ENCODE measurements around the gene PET100.

The PET100 gene, protein sequence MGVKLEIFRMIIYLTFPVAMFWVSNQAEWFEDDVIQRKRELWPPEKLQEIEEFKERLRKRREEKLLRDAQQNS

DNA sequence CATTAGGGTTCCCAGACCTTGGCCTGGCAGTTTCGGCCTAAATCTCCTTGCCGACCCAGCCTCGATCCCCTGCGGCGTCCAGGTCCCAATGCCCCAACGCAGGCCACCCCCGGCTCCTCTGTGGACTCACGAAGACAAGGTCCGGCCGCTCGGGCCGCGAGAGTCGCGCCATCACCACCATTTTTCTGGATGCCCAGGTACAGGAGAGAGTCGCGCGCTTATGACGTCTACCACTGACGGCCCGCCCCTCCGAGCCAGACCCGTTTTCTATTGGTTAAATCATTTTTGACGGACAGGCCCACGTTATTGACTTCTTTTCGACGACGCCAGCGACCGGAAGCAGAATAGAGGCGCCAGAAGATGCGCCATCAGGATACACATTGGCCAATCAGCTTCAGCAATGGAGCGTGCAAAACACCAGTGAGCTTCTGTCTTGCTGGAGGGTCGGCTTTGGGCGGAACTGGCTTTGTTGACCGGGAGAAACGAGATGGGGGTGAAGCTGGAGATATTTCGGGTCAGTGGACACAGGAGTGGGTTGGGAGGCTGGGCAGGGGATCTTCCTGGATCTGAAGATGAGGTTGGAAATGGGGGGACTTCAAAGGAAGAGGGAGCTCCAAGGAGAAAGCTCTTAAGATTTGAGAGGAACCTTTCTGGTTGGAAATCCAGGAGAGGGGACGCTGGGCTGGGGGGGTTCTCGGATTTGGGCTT is at the start of gene PET100, which contains the start of gene XAB2:
Gene PET100 (plus strand): TSS at position 447 of the 708 bp plus-strand sequence. CDS start 41 bp downstream, at position 488.
Gene XAB2 (minus strand): TSS at position 199 of the 708 bp plus-strand sequence. CDS start 18 bp downstream, at position 181.
- in situ Hi-C loops (cut with HindIII; ENCODE audit: low sequenced_read_pairs) = no loop called here

DNA sequence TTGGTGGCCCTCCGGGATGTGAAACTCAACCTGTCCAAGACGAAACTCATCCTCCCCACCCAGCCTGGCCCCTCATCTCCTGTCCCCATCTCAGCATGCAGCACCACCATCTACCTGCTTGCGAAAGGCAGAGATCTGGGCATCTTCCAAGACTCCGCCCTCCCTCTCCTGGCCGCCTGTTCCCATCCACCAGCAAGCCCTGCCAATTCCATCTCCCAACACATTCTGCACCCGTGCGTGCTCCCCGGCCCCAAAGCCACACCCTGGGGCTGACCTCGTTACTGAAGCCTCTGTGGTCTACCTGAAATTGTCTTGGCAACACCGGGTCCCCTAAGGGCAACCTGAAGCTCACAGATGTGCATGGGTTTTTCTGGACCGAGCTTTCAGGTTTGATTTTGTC is 47.1 kb upstream of the PET100 start:
- in situ Hi-C loops (cut with HindIII; ENCODE audit: low sequenced_read_pairs) = no loop called here

DNA sequence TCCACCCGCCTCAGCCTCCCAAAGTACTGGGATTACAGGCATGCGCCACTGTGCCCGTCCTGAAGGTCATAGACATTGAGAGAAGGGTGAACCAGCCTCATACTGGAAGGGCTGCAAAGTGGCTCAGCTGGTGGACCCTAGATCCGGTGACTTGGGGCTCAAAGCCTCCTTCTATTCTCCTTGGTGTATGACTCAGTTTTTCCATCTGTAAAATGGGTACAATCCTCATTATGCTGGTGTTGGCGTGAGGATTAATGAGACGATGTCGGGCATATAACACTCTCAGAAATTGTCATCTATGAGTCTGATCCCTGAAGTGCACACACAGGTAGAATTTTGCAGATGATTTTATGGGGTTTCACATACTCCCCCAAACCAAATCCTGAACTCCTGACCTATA is 39.8 kb upstream of the PET100 start:
- in situ Hi-C loops (cut with HindIII; ENCODE audit: low sequenced_read_pairs) = no loop called here

DNA sequence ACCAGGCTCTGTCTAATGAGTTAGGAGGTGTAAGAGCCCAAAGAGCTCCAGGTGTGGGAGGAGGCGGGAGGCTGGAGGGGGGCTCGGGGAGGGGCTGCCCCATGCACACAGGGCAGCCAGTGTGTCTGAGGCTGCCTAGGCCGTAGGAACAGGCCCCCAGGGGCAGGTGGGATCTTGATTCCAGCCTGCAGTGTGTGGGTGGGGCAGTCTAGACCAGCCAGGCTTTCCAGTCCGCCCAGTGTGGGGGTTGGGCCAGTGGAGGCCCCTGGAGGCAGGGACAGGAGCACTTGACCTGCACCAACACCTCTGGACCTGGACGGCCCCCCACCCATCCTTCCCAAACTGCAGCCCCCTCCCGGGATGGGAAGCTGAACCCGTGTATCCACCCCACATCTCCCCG is 39.3 kb upstream of the PET100 start:
- in situ Hi-C loops (cut with HindIII; ENCODE audit: low sequenced_read_pairs) = no loop called here

DNA sequence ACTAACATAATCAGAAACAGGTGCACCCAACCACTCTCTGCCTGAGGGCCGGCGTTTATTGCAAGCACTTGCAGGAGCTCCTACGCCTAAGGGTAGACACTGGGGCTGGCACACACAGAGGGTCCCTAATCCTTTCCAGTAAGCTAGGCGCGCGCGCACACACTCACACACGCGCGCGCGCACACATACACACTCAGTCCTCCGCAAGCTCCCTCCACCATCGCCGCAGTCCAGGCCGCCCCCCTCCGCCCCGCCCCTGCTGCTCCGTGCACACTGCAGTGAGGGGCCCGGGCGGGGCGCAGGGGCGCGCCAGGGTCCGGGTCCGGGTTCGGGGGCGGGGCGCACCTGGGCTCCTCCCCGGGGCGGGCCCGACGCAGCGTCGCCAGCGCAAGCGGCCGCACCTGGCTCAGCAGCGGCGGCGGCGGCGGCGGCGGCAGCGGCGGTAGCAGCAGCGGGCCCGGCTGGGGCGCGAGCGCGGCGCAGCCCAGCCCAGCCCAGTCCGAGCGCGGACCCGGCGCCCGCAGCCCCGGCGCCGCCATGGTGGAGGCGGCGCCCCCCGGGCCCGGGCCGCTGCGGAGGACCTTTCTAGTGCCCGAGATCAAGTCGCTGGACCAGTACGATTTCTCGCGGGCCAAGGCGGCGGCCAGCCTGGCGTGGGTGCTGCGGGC is 34.0 kb upstream of the PET100 start, which contains the start of gene CAMSAP3:
Gene CAMSAP3 (plus strand): TSS at position 398 of the 668 bp plus-strand sequence. CDS start 140 bp downstream, at position 538.
- in situ Hi-C loops (cut with HindIII; ENCODE audit: low sequenced_read_pairs) = no loop called here

DNA sequence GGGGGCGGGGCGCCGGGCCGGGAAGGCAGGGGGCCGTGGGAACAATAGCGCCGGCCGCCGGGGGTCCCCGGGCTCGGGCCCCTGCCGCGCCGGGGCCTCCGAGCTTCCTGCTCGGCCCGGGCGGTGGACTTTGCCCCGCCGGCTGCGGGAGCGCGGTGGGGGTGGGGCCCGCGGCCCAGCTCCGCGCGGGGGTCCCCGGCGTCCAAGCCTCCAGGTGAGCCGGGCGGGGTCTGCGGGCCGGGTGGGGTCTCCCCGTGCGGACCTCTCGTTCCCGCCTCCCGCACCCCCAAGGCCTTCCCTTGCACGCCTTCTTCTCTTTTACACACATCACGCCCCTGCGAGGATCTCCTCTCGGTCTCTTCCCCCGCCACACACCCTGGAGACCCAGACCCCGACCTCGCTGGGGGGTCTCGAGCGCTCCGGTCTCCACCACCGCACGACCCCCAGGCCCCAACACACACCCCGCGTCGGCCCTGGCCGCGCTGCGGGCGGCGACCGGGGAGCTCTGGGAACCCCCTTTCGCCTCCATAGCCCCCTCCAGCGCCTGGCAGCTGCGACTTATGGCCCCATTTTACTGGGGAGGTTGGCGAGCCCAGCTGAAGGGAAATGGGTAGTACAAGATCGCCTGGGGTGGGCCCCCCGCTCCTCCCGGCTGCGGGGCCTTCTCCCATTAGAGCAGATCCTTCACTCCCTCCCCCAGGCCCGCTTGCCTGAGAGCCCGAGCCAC is 33.2 kb upstream of the PET100 start:
- in situ Hi-C loops (cut with HindIII; ENCODE audit: low sequenced_read_pairs) = no loop called here

DNA sequence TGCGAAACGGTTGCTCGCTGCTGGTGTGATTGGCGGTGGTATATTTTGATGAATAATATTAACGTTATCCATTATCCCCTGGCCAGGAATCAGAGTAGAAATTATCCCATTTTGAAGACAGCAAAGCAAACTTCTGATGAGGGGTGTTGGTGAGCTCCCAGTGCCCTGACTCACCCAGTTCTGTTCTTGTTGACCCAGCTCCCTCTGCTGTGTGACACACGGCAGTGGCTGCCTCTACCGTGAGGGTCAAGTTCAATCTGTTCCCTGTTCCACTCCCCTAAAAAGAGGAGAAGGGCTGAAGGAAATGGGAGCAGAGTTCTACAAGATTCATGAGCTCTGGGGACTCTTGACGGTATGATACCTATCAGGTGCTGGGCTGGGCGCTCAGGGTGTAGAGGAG is 31.9 kb upstream of the PET100 start:
- in situ Hi-C loops (cut with HindIII; ENCODE audit: low sequenced_read_pairs) = no loop called here

DNA sequence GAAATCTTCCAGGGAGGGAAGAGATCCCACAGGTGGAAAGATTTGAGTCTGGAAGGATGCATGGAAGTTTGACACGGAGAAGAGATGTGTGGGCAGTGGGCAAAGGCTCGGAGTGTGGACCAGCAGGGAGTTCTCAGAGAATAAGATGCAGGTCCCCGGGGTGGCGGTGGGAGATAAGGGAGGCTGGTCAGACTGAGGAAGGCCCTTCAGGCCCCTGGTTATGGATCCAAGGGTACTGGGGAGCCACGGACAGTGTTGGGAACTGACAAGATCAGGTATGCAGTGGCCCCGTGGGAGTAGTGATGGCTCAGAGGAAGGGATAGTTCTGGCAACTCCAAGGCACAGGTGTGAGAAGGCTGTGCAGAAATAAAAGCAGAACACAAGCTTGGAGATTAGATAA is 31.4 kb upstream of the PET100 start:
- in situ Hi-C loops (cut with HindIII; ENCODE audit: low sequenced_read_pairs) = no loop called here

DNA sequence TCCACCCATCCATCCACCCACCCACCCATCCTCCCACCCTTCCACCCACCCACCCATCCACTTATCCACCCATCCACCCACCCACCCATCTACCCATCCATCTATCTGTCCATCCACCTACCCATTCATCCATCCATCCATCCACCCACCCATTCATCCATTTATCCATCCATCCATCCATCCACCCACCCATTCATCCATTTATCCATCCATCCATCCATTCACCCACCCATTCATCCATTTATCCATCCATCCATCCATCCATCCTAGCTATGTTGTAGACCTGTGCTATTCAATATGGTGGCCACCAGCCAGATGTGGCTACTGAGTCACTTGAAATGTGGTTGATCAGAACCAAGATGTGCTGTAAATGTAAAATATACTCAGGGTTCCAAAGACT is 28.9 kb upstream of the PET100 start:
- in situ Hi-C loops (cut with HindIII; ENCODE audit: low sequenced_read_pairs) = no loop called here

DNA sequence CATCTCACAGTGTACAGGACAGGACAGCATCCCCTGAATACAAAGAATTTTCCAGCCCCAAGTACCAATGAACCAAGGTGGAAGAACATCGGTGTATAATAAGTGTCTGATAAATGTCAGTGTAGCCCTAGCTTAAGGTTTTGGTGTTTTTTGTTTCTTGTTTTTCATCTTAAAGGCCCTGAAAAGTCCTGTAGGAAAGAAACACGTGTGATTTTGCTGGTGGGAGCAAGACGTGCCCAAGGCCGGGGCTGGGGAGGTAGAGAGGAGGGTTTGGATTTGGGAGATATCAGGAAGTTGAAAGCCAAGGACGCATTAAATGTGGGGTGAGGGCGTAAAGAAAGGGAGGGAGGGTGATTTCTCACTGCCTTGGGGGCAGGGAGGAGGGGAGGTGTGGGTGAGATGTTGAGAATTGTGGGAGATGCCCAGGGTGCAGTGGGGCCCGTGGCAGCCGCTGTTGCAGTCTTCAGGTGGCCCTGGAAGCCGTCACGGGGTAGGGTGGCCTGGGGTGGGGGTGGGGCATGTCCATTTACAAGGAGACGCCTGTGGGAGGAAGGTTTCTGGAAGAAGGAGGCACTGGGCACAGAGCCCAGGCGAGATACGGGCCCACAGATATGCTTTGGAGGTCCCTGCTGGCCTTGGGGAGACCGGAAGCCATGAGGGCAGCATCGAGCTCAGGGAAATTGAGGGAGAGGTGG is 27.2 kb upstream of the PET100 start:
- in situ Hi-C loops (cut with HindIII; ENCODE audit: low sequenced_read_pairs) = no loop called here

DNA sequence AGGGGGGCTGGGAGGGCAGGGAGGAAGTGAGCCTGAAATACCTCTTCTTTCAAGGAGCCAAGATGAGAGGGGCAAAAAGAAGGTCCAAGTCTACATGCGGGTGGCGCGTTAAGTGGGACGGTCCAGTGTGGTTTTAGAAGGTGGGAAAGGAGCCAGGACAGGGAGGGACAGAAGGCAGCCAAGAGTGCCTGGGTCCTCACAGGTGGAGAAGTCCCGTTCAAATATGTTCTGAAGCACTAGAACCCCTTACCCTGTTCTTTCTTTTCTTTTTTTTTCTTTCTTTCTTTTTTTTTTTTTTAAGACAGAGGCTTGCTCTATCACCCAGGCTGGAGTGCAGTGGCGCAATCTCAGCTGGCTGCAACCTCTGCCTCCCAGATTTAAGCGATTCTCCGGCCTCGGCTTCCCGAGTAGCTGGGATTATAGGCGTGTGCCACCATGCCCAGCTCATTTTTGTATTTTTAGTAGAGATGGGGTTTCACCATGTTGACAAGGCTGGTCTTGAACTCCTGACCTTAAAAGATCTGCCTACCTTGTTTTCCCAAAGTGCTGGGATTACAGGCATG is 26.6 kb upstream of the PET100 start:
- in situ Hi-C loops (cut with HindIII; ENCODE audit: low sequenced_read_pairs) = no loop called here

DNA sequence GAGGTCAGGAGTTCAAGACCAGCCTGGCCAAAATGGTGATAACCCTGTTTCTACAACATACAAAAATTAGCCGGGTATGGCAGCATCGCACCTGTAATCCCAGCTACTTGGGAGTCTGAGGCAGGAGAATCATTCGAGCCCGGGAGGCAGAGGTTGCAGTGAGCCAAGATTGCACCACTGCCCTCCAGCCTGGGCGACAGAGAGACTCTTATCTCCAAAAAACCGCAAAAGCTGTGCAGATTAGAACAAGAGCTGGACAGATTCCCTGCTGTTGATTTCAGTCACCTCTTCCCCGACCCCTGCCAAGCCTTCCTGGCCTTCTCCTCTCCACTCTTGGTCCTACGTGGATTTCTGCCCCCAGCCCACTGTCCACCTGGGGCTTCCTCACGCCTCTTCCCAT is 25.7 kb upstream of the PET100 start:
- in situ Hi-C loops (cut with HindIII; ENCODE audit: low sequenced_read_pairs) = no loop called here

DNA sequence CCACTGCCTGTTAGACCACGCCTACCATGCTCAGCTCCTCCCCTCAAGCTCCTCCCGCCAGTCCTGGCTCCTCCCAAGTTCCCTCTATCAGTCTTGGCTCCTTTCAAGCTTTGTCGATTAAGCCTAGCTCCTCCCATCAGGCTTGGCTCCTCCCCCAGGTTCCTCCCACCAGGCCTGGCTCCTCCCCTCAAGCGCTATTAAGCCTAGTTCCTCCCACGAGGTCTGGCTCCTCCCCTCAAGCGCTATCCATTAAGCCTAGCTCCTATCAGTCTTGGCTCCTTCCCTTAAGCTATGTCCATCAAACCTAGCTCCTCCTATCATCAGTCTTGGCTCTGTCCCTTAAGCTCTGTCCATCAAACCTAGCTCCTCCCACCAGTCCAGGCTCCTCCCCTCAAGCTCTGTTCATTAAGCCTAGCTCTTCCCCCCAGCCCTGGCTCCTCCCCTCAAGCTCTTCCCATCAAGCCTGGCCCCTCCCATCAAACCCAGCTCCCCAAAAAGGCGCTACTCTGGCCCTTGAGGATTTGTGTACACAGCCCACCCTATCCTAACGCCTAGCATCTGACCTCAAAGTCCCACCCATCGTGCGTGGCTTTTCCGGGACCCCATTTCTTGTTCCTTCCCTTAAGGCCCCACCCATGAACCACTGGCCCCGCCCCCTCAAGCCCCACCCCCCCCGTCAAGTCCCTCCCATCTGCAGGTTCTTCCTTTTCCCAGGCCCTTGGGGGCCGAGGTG is 23.9 kb upstream of the PET100 start:
- in situ Hi-C loops (cut with HindIII; ENCODE audit: low sequenced_read_pairs) = no loop called here

DNA sequence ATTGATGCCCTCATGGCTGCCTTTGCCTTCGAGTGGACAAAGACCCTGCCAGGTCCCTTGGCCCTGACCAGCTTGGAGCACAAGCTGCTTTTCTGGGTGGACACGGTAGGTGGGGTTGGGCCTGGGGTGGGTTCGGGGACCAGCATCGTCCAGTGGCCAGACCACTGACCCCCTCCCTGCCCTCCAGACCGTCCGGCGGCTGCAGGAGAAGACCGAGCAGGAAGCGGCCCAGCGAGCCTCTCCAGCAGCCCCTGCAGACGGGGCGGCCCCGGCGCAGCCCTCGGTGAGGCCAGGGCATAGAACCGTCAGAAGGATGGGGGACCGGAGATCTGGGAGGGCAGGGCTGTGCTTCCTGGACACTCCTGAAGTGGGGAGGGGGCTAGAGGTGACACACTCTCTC is 23.3 kb upstream of the PET100 start:
- in situ Hi-C loops (cut with HindIII; ENCODE audit: low sequenced_read_pairs) = no loop called here

DNA sequence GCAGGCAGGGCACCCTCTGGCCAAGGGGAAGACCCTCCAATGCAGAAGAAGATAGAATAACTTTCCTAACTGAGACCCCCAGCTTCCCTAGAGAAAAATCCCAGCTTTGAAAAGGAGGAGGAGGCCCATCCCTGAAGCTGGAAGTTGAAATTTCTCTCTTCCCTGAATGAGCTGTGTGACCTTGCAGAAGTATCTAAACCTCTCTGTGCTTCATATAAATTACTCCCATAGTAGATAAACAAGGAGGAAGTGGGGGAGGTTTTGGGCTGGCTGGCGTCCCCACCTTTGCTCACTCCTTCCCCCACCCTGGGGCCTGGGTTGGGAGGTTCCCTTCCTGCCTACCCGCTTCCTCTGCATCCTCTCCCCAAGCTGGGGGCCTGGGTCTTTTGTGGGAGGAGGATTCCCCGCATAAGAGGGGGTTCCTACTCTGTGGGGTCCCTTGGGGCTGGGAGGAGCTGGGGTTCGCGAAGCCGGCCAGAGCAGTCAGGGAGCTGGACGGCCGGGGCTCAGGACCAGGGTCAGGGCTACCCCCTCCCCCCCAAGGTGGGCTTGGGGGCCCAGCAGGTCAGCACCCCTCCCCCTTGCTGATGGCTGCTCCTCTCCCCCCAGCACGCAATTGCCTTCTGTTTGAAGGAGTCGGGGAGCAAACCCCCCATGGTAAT is 22.2 kb upstream of the PET100 start:
- in situ Hi-C loops (cut with HindIII; ENCODE audit: low sequenced_read_pairs) = no loop called here

DNA sequence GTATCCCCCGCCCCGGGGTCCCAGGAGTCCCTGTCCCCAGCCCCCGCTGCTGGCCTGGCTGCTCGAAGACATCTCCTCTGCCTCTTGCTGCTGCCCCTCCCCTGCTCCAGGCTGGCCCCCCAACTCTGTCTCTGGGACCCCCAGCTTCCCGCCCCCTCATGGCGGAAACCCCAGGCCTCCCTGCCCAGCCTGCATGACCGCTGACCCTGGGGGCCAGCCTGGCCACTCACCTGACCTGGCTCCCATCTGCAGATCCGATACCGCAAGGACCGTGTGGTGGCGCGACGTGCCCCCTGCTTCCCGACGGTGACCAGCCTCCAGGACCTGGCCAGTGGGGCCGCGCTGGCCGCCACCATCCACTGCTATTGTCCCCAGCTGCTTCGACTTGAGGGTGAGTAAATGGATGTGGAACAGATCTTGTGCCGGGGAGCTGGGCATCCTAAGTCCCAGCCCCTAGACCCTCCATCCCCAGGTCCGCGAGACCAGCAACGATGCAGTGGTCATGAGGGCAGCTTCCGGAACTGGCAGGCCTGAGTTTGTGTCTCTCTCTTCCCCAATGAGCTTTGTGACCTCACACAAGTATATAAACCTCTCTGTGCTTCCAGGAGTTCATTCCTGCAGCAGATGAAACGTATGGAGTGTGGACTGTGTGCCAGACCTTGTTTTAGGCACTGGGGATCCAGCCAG is 21.6 kb upstream of the PET100 start:
- in situ Hi-C loops (cut with HindIII; ENCODE audit: low sequenced_read_pairs) = no loop called here

DNA sequence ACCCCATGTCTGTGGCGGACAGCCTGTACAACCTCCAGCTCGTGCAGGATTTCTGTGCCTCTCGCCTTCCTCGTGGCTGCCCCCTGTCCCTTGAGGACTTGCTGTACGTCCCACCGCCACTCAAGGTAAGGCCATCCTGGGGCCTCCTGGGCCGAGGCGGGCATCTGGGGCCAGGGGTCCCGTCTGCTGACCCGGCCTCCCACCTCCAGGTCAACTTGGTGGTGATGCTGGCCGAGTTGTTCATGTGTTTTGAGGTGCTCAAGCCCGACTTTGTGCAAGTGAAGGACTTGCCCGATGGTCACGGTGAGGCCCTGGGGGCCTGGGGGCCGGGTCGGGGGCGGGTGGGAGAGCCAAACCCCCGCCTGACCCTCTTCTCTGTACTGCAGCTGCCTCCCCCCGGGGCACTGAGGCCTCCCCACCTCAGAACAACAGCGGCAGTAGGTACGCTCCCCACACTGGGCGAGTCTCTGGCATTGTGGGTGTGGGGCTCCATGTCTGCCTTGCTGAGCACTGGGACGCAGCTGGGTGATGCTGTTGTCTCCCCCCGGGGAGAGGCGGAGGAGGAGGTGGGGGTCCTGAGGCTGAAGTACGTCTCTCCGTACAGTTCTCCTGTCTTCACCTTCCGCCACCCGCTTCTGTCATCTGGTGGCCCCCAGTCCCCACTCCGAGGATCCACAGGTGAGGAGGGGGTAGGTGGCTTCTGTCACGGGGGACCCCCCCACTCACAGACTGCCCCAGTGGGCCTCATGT is 18.9 kb upstream of the PET100 start:
- in situ Hi-C loops (cut with HindIII; ENCODE audit: low sequenced_read_pairs) = no loop called here

Measured in DLD1 (cell line).